HG02870 (cell line): Measurements from ENCODE around the gene ADAMTS17.

Experiments used
- ATAC-seq: cut with Tn5 transposase; IDR thresholded peaks from one replicate; pipeline ENCODE4 v1.9.1; 2021; ENCODE audit warnings: mild to moderate bottlenecking, moderate library complexity; ENCODE audit not compliant: unreplicated experiment

Gene ADAMTS17

DNA sequence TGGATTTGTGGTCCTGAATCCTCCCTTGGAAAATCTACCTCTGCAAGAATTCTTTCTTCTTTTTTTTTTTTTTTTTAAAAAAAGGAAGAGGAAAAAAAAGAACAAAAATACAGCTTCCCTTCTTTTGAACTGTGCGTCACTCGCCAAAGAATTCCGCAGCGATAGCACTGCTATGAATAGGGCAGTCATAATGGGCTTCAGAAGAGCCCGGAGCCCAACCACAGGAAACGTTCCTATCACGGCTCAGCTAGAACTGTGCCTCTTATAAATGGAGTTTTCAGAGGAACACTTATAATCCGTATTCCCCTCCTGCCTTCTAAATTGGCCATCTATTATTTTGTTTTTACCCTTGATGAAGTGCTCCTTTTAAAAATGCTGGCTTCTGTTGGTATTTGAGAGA lies 227.7 kb downstream of the ADAMTS17 start:
- no peak for ATAC-seq

DNA sequence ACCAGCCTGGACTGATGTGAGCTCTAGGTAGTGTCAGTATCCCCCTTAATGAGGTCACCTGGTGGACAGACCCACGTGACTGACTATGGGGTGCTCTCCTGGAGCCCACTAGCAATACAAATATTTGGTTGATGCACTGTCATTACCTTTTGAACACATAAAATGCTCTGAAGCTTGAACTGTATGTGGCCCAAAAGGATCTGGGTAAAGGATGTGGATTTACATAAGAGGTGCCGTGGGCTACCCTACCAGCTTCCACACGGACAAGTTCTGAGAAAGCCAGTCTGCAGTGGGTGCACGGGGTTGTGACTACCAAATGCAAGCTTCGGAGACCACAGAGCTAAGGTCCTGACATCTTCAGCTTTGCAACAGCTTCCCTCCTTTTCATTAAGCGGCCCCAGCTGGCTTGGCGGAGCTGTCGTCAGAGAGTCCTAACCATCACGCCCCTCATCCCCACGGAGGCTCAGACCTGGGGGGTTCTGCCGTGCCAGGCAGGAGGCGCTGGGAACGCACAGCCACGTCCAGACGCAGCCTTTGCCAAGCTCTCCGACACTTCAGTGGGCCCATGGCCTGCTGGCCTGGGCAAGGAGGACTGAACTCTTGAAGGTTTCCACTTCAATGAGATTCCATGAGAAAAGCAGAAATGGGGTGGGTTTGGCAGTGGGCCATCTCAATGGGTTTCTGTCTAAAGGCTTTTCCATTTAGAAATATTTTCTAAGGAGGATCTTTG lies 228.3 kb downstream of the ADAMTS17 start:
- no peak for ATAC-seq

DNA sequence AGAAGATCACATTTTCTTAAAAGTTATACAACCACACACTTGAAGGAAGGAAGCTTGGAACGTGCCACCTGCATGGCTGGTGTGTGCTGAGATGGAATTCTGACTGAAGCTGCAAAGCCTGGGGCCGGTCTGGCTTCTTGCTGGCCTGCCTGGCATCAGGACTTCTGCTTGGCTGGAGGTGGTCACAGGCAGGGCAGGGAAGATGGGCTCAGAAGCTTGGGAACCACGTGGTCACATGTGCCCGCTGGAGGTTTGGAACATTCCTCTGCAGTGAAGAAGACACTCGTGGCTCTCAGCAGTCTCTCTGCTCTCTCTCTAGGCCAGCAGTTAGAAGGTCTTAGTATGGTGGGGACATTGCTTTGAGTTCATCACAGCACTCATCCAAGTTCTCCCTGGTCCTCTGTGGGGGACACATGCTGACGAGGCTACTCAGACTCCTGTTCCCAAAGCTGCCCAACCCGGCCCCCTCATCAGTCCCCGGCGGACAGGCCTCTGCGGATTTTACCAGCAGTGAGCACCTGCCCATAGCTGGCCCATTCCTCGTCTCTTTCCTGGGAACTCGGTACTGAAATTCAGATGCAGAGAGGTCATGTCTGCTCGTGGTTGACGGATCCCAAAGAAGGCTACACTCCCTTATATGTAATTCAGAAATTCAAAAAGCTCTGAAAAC lies 229.0 kb downstream of the ADAMTS17 start:
- ATAC-seq = no peak

DNA sequence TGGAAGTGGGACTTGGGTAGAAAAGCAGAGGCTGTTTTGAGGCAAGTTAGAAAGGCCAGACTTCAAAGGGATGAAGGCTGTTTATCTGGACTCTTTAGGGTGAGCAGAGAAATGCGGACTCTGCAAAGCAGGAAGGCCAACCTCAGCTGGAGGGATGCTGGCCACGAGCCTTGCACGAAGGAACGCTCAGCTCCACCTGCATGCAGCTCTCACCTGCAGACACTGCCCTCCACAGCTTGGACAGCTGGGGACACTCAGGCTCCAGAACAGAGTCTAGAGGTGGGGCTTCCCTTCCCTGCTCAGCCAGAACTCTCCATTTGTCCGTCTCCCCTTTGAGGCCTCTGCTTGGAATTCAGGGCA lies 229.7 kb downstream of the ADAMTS17 start:
- no peak for ATAC-seq

DNA sequence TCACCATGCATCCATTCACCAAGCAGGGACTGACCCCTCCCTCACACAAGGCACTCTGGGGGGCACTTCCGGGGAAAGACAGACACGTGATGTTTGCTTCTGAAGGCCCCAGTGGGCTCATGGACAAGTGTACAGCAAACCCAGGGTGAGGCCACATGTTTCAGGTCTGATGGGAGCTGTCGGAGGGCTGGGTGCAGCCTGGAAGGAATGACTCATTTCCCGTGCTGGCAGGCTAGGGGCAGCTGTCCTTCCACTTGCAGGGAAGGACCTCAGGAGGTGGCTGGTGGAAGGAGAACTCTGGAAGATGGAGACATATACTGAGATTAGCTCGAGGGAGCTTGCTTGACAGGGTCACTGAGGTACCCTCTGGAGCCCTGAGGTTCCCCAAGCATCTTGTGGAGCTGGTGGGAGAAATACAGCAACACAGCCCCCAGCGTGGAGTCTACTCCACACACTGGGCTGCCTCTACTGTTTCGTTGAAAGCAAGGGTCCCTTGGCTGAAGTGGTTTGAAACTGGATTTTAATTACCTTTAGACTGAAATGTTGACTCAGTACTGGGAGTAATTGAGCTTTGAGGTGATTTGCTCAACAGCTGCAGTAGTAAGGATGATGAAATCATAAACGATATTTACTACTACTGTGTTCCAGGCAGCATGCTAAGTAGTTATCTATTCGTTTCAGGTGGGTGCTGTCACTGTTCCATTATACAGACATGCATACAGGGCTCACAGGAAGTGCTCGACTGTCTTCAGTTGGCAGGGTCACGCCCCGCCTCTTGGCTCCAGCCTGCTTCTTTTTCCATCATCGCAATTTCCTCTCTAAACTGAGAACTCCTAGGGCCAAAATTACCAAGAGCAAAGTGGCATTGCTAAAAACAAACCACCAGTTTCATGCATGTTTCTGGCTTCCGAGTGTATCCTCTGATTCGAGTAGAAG lies 230.4 kb downstream of the ADAMTS17 start:
- ATAC-seq = no peak

DNA sequence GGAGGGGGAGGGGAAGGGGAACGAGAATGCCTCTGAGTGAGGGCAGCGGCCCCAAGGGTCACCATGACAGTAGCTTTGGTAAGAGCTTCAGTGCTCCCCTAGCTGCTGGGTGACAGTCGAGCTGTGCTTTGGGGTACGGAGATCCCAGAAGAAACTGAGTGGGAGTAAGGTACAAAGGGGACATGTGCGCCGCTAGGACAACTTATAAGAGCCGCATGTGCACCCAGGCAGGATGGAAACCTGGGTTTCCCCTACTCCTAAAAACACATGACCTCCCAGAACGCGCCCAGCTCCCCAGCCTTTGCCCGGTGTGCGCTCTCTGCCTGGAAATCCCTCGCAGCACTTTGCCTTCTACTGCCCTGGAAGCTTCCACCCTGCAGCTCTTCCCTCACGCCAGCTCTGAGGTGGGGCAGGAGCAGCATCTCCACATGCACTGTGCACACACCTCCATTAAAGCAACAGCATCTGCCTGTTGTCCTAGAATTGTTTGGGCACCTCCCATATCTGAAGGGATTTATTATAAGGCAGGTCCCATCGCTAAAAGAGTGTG lies 232.2 kb downstream of the ADAMTS17 start:
- no peak for ATAC-seq

DNA sequence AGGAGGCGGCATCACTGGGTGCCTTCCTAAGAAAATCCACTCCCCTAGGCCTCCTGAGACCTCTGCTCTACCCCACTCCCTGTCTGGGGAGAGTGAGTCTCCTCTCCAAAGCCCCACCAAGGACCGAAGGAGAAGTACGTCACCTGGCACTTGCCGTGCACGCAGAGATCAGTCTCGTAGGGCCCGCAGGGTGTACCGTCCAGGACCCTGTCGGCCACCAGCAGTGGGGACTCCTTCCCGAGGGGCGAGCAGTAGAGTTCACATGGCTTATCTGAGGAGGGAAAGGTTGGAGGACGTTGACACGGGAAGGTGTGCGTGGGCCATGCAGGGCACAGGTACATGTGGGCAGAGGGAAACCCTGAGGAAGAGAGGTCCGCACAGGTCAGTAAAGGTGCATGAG lies 232.9 kb downstream of the ADAMTS17 start:
- no peak for ATAC-seq

DNA sequence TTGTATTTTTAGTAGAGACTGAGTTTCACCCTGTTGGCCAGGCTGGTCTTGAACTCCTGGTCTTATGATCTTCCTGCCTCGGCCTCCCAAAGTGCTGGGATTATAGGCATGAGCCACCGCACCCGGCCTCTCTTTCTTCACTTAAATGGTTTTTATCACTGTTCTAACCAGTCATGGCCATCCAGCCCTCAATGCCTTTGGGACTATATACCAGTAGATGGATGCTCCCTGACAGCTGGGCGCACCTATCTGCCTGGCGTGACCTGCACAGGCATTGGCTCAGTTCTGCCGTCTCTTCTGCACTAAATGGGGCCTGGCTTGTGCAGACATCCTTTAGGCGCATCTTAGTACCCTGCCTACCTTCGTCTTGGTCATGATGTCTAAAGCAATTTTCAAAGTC lies 233.4 kb downstream of the ADAMTS17 start:
- no peak for ATAC-seq

DNA sequence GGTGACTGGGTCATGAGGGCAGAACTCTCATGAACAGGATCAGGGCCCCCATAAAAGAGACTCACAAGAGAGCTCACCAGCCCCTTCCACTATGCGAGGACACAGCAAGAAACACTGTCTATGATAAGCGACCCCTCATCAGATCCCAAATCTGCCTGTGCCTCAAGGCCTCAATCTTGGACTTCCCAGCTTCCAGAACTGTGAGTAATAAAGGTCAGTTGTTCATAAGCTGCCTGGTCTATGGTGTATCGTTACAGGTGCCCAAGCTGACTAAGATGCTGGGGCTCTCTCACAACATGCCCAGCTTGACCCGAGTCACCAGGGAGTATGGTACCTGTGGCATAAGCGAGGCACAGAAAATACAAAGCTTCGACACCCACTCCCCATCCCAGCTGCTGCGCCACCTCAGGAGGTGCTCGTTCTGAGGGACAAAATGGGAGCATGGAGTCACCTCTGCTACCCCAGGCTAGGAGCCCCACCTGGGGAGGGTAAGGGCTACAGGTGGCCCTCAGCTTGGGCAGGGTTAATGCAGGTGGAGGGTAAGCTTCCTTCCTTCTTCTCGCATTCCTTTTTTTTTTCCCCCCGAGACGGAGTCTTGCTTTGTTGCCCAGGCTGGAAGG lies 234.1 kb downstream of the ADAMTS17 start:
- ATAC-seq = no peak

DNA sequence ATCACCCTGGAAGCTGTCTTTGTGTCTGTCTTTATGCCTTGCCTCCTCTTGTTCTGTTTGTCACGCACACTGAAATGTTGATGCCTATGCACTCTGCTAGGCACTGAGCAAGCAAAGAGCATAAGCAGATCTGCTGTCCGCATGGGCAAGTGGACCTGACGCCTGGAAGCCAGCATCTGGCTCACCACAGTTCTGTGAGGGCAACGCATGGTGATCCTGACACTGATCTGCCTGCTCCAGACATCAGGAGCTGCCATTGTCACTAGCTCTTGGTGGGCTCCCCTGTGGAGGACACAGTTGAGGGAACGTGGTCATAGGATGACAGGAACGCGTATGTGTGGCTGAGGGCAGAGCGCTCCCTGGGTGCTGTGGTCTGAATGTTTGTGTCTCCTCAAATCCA lies 234.6 kb downstream of the ADAMTS17 start:
- ATAC-seq = no peak

DNA sequence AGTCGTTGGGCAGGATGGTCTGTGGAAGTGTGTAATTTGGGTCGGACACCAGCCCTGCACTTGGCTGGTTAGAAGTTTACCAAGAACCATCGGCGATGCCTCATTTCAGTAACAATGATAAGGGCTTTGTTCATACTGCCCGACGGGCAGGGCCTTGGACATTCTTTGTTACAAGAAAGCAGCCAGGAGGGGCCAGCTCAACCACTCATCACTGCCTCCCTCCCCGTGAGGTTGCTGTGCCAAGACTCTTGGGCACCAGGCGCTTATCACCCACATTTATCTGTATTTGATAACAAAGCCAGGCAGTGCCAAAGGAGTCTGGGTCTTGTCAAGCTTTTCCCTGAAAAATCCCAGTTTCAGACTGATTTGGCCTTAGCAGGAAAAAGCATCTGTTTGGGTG lies 235.0 kb downstream of the ADAMTS17 start:
- ATAC-seq = no peak

DNA sequence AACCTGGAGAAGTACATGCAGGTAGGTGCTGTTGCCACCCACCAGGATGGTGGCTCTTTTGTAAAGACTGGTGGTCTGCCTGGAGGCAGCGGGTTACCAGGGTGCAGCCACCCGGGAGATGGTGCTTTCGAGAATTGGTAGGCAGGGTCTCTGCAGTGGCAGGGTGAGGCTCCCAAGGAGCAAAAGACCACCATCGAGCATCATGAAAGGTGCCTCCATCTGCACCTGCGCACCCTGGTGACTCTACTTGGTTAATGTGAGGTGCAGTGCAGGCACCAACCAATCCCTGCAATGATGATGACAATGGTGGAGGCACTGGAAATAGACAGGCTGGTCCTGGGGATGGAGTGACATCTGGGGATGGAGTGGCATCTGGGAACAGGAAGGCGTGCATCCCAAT lies 236.7 kb downstream of the ADAMTS17 start:
- no peak for ATAC-seq

DNA sequence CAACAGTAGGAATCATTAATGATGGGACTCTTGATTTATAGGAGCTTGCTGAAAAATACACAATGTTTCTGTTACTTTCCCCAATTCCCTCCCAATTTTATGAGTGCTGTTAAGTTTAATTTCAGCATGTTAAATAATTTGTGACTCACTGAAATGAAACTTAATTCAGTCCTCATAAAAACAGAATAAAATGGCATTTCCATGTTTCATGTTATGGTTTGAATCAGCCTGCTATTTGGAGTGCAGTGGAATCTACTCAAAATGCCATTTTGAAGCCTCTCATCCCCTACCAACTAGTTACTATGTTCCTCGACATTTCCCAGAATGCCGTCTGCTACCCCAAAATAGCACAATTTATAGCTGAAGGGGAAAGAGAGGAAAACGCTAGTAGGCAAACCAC lies 237.5 kb downstream of the ADAMTS17 start:
- no peak for ATAC-seq

DNA sequence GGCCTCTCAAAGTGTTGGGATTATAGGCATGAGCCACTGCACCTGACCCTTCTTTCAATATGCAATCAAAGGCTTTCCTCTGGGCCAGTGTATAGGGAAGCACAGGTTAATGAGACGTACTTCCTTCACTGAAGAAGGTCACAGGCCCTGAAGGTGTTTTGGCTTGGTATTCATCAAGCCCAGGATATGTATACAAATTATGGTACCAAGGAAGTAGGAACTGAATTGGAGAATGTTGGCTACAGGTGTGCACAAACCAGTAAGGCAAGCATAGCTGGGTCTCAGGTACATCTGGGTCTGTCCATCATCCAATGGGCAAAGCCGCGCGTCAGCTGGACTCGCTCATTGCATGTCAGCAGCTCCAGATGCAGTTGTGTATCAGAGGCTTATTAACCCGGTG lies 237.9 kb downstream of the ADAMTS17 start:
- ATAC-seq = no peak

DNA sequence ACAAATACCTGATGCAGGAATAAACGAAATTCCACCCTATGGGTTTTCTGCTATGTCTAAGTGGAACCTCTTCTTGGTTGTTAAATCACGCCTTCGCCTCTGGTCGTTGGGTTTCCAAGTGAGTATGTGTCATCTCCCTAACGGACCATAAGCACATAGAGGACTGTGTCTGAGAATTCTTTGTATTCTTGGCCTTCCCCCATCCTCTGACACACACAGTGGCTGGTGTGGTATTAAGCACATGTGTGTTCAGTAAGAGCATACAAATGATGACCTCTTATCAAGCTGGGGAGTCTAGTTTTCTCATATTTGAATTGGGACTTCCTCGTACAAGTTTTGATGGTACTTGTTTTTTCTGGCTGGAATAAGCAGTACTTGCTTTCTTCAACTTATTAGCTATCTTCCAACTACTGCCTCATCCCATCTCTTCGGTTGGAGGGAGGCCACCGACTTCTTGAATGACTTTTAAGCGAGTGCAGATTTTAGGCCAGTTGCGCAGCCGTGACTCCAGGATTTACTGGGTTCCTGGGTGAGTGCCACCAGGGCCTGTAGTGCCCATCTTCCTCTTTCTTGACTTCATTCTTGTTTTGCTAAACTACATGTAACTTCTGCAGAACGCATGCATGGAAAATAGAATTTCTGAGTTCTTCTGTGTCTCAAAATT lies 240.2 kb downstream of the ADAMTS17 start:
- no peak for ATAC-seq

DNA sequence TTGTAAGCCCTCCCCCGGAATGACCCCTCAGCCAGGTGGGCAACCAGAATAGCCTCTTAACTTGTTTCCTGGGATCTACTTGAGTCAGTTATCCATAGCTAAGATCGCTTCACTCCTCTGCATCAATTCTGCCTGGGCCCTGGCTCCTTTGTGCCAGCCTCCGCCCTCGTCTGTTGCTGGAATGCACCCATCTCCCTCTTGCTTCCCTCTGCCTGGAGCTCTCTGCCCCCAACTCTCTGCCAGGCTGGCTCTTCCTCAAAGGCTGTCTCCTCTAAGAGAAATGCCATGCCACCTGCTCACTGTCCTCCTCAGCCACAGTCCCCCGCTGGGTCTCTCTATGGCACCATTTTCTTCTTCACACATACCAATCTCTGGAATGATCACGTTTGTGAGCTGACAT lies 240.8 kb downstream of the ADAMTS17 start:
- no peak for ATAC-seq

DNA sequence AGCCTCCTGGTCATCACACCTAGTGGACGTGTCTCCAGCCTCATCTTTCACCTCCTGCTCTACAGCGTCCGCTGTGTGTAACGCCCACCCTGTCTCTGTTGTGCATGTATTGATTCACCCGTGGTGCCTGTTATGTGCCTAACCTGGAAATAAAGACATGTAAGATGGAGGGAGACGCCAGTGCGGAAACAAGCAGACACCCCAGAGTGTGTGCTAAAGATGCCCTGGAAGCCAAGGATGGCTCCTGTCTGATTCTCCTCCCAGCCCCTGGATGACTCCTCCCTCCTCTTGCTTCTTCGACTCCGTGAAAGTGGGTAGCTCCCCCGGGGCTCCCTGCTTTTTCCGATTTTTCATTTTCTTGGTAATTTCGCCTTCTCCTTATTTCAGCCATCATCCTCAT lies 241.8 kb downstream of the ADAMTS17 start:
- no peak for ATAC-seq

DNA sequence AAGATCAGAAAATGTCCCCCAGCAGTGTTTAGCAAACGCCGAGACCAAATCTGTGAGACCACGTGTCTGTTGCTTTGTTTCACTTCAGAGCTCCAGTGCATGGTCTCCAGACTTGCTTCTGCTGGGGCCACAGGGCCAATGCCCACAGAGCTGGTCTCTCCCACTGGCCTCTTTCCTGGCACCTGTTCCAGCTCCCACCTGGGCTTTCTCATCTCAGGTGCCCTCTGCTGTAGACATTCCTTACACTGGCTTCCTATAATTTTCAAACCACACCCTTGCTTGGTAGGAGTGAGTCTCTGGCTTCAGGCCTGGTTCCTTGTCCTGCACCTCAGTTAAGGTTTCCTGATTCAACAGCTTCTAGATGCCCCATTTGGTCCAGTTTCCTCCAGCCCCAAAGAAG lies 243.1 kb downstream of the ADAMTS17 start:
- ATAC-seq = no peak

DNA sequence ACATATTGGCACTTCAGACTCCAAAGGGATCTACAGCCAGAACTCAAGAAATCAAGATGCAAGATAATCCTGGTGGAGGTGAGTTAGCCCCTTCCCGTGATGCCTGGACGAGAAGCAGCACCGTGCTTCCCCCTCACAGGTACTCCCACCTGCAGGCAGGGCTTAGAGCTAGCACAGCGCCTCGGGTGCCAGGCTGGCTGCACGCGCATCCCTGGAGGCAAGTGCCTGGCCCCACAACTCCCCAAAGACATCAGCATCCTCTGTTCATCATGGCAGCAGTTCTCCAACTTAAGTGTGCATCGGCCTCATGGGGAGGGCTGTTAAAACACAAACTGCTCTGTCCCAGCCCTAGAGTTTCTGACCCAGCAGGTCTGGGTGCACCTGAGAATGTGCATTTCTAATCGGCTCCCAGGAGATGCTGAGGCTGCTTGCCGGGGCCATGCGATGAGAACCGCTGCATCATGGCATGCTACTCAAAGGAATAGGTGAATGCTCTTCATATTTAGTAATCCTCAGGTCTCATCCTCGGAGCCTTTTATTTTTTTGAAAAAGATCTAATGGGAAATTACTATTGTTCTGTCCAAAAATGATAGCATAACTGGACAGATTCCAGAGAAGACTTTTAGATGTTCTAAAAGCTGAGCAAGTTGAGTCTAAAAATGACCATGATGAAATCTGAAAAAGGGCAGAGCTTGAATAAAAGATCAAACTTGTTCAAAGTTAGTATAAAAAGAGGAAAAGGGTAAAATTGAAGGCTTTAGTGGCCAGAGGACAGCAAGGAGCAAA lies 244.2 kb downstream of the ADAMTS17 start:
- ATAC-seq = no peak

DNA sequence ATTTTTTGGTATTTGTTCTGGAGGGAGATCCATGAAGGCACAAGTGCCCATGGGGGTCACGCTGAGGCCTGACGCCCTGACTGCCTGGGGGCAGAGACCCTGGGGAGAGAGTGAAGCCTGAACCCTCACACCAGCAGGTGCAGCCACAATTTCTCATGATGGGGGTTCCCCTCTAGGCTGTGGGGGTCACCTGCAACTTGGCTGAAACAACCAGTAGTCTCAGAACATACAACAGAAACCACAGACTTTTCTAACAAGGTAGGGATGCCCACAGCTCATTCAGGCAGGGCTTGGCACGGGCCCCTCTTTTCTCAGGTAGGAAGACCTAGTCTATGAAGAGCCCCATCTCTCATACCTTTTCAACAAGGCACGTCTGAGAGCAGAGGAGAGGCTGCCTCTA lies 245.1 kb downstream of the ADAMTS17 start:
- no peak for ATAC-seq
